Measurements from ENCODE around the gene STAM2.

DNA sequence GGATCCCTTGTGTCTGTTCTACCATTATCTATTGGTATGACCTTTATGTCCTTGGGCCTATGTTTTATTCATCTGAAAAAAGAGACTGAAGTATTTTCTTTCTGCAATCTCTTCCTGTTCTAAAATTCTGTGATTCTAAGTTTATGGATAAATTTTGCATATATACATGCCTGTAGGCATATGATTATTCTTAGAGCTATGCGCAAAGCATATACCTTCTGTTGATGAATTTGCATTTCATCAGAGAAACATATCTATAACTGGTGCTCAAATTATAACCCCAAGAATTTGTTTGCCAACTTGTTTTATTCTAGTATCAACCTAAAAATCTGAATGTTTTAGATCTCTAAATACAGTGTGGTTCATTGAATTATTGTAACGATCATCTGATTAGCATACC, 83.5 kb downstream of the STAM2 start:
- TF ChIP-seq, protein P1, sequence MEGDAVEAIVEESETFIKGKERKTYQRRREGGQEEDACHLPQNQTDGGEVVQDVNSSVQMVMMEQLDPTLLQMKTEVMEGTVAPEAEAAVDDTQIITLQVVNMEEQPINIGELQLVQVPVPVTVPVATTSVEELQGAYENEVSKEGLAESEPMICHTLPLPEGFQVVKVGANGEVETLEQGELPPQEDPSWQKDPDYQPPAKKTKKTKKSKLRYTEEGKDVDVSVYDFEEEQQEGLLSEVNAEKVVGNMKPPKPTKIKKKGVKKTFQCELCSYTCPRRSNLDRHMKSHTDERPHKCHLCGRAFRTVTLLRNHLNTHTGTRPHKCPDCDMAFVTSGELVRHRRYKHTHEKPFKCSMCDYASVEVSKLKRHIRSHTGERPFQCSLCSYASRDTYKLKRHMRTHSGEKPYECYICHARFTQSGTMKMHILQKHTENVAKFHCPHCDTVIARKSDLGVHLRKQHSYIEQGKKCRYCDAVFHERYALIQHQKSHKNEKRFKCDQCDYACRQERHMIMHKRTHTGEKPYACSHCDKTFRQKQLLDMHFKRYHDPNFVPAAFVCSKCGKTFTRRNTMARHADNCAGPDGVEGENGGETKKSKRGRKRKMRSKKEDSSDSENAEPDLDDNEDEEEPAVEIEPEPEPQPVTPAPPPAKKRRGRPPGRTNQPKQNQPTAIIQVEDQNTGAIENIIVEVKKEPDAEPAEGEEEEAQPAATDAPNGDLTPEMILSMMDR (IDR thresholded peaks at IDR 0.05): no peak
- no peak for TF ChIP-seq EP300 (IDR thresholded peaks at IDR 0.05)
- TF ChIP-seq POLR2A (IDR thresholded peaks at IDR 0.05): no peak

Data from ovary (tissue), 3 donors.